Stimulated activated CD4-positive, alpha-beta T cell treated with anti-CD3 and anti-CD28 coated beads, Interleukin-1b, Interleukin-23, amount 100 ng/mL, for 4 hours (primary cell): ENCODE results near the gene NFYC.

Source experiments
- DNase-seq, 2 donors: peaks; one replicate each; pipeline ENCODE4 v3.0.0-alpha.2; 2020; ENCODE audit warnings: low read depth in 2 of 2

Gene NFYC

GRCh38 chr1:40798366-40799281 lies 107.1 kb downstream of the NFYC start:
- no peak for DNase-seq

DNA sequence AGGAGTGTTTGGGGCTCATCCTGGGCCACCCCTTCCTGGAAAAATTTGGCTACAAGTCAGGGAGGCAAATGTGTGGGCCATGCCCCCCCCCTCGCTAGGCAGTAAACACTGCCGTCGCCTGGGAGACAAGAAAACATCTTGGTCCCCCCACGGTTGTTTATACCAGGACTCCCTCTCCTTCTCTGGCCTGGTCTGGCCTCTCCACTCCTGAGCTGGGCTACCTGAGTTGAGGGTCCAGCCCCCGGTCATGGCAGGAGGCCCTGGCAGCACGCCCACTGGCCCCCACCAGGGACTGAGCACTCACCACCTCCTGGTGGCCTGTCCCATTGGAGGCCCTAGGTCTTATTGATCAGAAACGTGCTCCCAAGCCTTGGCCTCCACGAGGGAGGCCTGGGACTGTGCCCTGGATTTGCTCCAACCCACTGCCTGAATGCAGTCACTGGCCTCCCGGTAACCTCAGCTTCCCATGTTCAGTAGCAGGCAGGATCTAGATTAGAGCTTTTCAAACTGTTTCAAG lies 107.9 kb downstream of the NFYC start:
- no peak for DNase-seq

DNA sequence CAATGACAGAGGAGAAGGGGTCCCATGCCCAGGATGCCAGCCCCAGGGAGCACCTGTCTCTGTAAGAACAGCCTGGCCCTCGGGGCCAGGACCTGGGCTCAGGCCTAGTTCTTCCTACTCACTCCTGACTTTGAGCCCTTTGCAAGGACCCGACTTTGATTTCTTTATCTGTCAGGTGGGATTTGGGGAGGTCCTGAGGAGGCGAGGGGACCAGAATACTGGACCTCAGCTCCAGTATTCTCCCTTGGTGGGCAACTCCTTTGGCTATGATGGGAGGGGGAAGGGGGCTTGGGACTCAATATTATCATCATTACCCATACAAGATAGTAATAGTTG lies 110.2 kb downstream of the NFYC start:
- no peak for DNase-seq

DNA sequence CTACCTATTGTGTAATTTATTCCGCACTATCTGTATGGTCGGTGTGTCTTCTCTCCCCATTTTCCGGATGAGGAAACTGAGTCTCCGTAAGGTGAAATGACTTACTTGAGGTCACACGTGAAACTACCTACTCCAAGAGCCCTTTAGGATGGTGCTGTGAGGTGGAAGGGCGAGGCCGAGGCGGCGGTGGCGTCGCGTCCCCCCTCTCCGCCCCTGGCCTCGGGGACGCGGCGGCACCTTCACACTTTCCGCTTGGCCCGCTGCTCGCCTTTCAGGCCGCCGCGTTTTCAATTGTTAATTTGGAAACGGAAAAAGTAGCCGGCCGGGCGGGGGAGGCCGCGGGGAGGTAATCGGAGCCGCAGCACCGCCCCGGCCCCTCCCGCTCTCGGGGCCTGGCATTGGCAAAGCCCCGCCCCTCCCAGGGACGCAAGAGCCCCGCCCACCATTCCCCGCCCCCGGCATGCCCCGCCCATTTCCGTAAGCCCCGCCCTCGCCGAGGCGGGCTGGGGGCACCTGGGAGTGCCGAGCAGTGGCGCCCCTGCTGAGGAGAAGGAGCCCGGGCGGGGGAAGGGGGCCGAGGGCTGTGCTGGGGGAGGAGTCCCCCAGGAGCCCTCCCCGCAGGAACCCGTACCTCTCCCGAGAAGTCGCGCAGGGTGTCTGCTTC lies 110.7 kb downstream of the NFYC start:
- DNase-seq: peak; percentile 74 to 79

DNA sequence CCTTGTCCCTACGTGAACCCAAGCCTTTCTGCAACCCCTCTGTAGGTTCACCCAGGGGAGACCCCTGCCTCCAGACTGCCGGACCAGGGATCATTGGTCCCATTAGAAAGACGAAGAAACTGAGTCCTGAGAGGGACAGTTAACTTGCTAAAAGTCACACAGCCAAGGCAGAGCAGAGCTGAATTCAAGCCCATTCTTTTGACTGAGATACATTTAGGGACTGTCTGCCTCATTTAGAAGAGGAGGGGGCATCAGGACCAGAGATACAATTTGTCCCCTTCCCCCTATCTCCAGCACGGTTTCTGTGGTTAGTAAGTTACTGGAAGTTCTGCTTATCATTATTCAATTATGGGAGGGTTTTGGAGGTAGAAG lies 111.2 kb downstream of the NFYC start:
- no peak for DNase-seq

- no peak for DNase-seq
Observed at GRCh38 chr1:40803447-40803846, 111.9 kb downstream of the NFYC start.

- DNase-seq: no peak
Observed at GRCh38 chr1:40803902-40804301, 112.4 kb downstream of the NFYC start.

DNA sequence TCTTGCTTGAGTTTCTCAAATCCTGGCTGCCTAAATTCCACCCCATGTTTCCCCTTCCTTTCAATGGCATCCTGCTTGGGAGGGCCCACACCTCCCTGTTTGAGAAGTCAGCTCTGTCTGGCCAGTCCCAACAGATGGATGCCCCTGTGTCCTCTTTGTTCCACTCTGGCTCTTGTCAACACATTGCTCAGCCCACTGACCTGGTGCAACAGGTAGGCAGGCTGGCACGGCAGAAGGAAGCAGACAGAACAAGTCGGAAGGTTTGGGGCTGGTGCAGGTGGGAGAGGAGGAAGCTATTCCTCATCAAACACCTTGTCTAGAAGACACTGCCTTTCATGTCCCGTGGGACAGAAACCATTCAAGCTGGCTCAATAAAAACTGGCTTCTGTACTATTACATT lies 114.7 kb downstream of the NFYC start:
- no peak for DNase-seq

DNA sequence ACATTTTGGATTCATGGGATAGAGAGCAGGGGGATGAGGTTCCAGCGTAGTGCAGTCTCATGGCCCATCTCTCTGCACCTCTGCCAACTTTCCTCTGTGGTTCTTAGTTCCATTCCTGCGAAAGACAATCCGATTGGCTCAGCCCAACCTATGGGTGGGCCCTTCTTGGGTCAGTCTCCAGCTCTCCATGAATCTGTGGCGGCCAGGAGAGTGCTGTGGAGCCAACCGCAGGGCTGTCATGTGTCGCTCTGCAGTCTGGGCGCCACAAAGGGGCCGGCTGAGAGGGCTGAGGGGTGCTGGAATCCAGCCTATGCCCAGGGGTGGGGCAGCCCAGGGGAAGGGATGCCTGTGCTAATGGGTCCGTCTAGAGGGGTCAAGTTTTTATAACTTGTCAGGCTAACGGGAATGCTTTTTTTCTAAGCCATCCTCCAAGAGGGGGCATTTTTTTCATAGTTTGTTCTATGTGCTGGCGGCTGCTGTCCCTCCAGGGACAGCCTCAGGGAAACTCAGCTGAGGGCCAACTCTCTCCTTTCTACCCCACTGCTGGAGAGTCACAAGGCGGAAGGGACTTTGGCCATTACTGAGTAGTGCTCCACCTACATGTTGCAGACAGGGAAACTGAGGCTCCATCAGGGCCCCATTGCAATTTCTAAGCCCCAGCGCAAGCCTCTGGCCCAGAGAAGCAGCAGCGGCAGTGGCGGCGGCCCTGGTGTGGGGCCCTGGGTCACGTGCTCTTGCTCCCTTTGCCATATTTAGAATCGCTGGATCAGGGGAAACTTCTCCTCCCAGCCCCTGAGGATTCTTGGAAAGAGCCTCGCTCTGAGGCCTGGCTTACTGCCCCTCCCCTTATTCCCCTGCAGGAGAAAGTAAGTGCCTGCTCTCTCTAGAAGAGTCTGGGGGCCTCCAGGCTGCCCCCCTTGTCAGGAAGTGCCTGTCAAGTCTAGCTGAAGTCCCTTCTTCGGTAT lies 115.5 kb downstream of the NFYC start:
- DNase-seq: no peak

GRCh38 chr1:40808002-40808401 lies 116.5 kb downstream of the NFYC start:
- DNase-seq: no peak

- DNase-seq: no peak
Observed at GRCh38 chr1:40808444-40808843, 116.9 kb downstream of the NFYC start.

DNA sequence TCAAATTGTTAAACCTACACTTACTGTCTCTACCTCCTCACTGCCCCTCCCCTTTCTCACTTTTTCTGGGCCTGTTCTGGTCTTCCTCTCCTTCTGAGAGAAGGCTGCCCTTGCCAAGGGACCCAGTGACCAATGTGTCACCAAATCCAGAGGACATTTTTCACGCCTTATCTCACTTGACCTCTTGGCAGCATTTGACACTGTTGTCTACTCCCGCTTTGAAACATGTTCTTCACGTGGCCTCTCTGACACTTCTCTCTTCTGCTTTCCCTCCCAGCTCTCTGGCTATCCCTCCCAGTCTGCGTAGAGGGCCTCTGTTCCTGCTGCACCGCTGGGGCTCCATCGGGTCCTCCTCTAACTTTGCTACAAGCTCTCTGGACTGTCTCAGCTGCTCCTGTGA lies 117.4 kb downstream of the NFYC start:
- no peak for DNase-seq

DNA sequence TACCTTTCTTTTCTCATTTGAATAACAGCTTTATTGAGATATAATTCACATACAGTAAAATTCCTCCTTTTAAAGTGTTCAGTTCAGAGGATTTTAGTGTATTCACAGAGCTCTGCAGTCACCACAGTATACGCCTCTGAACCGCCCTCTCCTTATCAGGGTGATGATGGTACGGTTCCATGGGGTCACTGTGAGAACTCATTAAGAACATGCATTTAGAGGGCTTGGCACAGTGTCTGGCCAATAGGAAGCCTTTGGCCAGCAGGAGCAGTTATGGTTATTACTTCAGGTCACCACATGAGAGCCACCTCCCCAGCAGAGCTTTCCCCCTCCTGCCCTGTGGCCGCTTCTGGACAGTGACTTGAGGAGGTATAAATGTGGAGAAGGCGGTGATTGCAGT lies 119.4 kb downstream of the NFYC start:
- no peak for DNase-seq

- no peak for DNase-seq
Observed at GRCh38 chr1:40815420-40815819, 123.9 kb downstream of the NFYC start.

DNA sequence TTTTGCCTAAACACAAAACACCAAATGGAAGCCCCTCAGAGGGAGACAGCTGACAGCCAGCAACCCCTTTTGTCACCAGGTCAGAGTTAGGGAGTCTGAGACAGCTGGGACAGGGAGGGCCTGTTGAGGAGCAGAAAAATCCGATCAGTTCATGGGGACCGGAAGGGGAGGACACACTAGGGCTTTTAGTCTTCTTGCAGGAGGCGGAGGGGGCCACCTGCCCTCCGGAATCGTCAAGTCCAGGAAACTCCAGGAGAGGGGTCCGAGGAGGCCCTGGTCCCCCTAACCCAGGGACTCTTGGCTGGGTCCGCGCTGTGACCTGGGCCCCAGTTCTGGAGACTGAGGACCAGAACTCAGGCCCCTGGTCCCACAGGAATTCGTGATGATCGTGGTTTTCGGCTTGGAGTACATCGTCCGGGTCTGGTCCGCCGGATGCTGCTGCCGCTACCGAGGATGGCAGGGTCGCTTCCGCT lies 126.3 kb downstream of the NFYC start:
- no peak for DNase-seq

- peak; percentile 76 to 80 for DNase-seq
Observed at GRCh38 chr1:40818264-40818961, 126.9 kb downstream of the NFYC start.

DNA sequence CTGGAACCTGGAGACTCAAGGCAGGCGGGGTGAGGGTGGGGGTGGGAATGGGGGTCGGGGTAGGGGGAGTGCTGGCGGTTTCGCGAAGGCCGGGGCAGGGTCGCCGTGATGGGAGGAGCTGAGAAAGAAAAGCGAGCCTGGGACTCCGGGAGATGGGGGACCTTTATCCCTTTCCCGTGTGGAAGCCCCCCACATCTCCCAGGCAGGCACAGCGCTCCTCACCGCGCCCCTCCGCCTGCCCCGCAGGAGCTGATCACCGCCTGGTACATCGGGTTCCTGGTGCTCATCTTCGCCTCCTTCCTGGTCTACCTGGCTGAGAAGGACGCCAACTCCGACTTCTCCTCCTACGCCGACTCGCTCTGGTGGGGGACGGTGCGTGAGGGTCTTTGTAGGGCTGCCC lies 127.6 kb downstream of the NFYC start:
- DNase-seq: no peak

GRCh38 chr1:40820251-40820797 lies 128.8 kb downstream of the NFYC start:
- DNase-seq: no peak
